Mesenchymal stem cell (in vitro differentiated cells and primary cell): Measurements from ENCODE around the gene TUSC1.
A peak's percentile ranks its signal among the peaks of the same experiment; 100 is the strongest.

Experiments
- DNase-seq: peaks from one replicate; pipeline ENCODE4 v3.0.0-alpha.2; 2013
- H2AFZ ChIP-seq: one replicate; pipeline ENCODE4 v1.6.1; 2013; ENCODE audit warnings: low read depth, mild to moderate bottlenecking, control low read depth, inconsistent platforms, low read length, moderate library complexity
- H2AK5ac ChIP-seq: 2 replicates; pipeline ENCODE4 v1.6.1; 2013; ENCODE audit warnings: low read length, moderate library complexity, mild to moderate bottlenecking, inconsistent platforms; ENCODE audit not compliant: severe bottlenecking
- H2BK120ac ChIP-seq: one replicate; pipeline ENCODE4 v1.6.1; 2013; ENCODE audit warnings: low read depth, mild to moderate bottlenecking, inconsistent platforms, low read length, moderate library complexity
- H2BK12ac ChIP-seq, 2 experiments: one replicate each; pipeline ENCODE4 v1.6.1; 2013; ENCODE audit warnings: inconsistent platforms in 2 of 2, low read length in 2 of 2, mild to moderate bottlenecking in 2 of 2, moderate library complexity in 2 of 2, control low read depth in 1 of 2
- H2BK15ac ChIP-seq: one replicate; pipeline ENCODE4 v1.6.1; 2013; ENCODE audit warnings: mild to moderate bottlenecking, low read depth, inconsistent platforms; ENCODE audit not compliant: poor library complexity, severe bottlenecking
- H2BK5ac ChIP-seq: 2 replicates; pipeline ENCODE4 v1.6.1; 2013; ENCODE audit warnings: low read depth, mild to moderate bottlenecking, low read length, control low read depth, inconsistent platforms; ENCODE audit not compliant: poor library complexity, severe bottlenecking
- H3K14ac ChIP-seq, 2 experiments: one replicate each; pipeline ENCODE4 v1.6.1; 2013; ENCODE audit warnings: inconsistent platforms in 2 of 2, low read length in 2 of 2, control low read depth in 1 of 2, mild to moderate bottlenecking in 1 of 2, moderate library complexity in 1 of 2
- H3K18ac ChIP-seq, 2 experiments: one replicate each; pipeline ENCODE4 v1.6.1; 2013; ENCODE audit warnings: inconsistent platforms in 2 of 2, low read length in 2 of 2, control low read depth in 1 of 2, low read depth in 1 of 2, mild to moderate bottlenecking in 1 of 2
- H3K23ac ChIP-seq, 2 experiments: one replicate each; pipeline ENCODE4 v1.6.1; 2013; ENCODE audit warnings: inconsistent platforms in 2 of 2, low read length in 2 of 2, mild to moderate bottlenecking in 2 of 2, moderate library complexity in 2 of 2, control low read depth in 1 of 2
- H3K27ac ChIP-seq: 2 replicates; pipeline ENCODE4 v1.5.1; 2013; ENCODE audit warnings: mild to moderate bottlenecking, moderate library complexity, low read length, control low read depth, inconsistent platforms; ENCODE audit not compliant: poor library complexity, severe bottlenecking
- H3K27me3 ChIP-seq, 2 experiments: 2 replicates each; pipeline versions ENCODE4 v1.6.1 to v1.7.0; 2013; ENCODE audit warnings: low read length in 2 of 2, mild to moderate bottlenecking in 2 of 2, moderate library complexity in 2 of 2, control low read depth in 1 of 2, inconsistent platforms in 1 of 2; ENCODE audit not compliant: control insufficient read depth in 1 of 2, insufficient read depth in 1 of 2
- H3K36me3 ChIP-seq, 2 experiments: 2 replicates each; pipeline versions ENCODE4 v1.6.1 to v1.7.0; 2013; ENCODE audit warnings: low read length in 2 of 2, control low read depth in 1 of 2, inconsistent platforms in 1 of 2, low read depth in 1 of 2, mild to moderate bottlenecking in 1 of 2; ENCODE audit not compliant: insufficient read depth in 2 of 2, control insufficient read depth in 1 of 2
- H3K4ac ChIP-seq, 2 experiments: one replicate each; pipeline ENCODE4 v1.6.1; 2013; ENCODE audit warnings: inconsistent platforms in 2 of 2, low read length in 2 of 2, mild to moderate bottlenecking in 2 of 2, moderate library complexity in 2 of 2, control low read depth in 1 of 2, low read depth in 1 of 2
- H3K4me1 ChIP-seq: 2 replicates; pipeline ENCODE4 v1.6.1; 2013; ENCODE audit warnings: low read depth, low read length, control low read depth; ENCODE audit not compliant: control insufficient read depth, insufficient read depth
- H3K4me2 ChIP-seq: 2 replicates; pipeline ENCODE4 v1.6.1; 2013; ENCODE audit warnings: low read length, mild to moderate bottlenecking, inconsistent platforms; ENCODE audit not compliant: poor library complexity, severe bottlenecking
- H3K4me3 ChIP-seq, 2 experiments: 2 replicates each; pipeline versions ENCODE4 v1.5.1 to v1.7.0; 2013; ENCODE audit warnings: low read length in 2 of 2, mild to moderate bottlenecking in 2 of 2, control low read depth in 1 of 2, low read depth in 1 of 2; ENCODE audit not compliant: insufficient read depth in 1 of 2
- H3K79me1 ChIP-seq: replicated peaks from 2 replicates; pipeline ENCODE4 v1.6.1; 2013; ENCODE audit warnings: mild to moderate bottlenecking, control low read depth, low read length, inconsistent platforms; ENCODE audit not compliant: poor library complexity, severe bottlenecking
- H3K9ac ChIP-seq: 2 replicates; pipeline ENCODE4 v1.7.0; 2013; ENCODE audit warnings: mild to moderate bottlenecking, low read length, moderate library complexity
- H3K9me3 ChIP-seq: 2 replicates; pipeline ENCODE4 v1.7.0; 2013; ENCODE audit warnings: mild to moderate bottlenecking, low read length; ENCODE audit not compliant: control insufficient read depth
- H4K8ac ChIP-seq: one replicate; pipeline ENCODE4 v1.6.1; 2013; ENCODE audit warnings: inconsistent platforms, mild to moderate bottlenecking, low read length, moderate library complexity
- H4K91ac ChIP-seq: one replicate; pipeline ENCODE4 v1.6.1; 2013; ENCODE audit warnings: mild to moderate bottlenecking, low read length, inconsistent platforms
- WGBS: methylation state at CpG from one replicate; pipeline ENCODE4 v1.1.7; 2013; ENCODE audit warnings: mixed read lengths; 5-methylcytosine and 5-hydroxymethylcytosine counted together

Gene TUSC1

GRCh38 chr9:25658571-25658970, 19.7 kb downstream of the TUSC1 start:
- Histone ChIP-seq H3K18ac (no peak overlapping the region), H2AK5ac (no peak overlapping the region), H2BK120ac (no peak overlapping the region), H3K4ac (no peak overlapping the region), H3K9ac (no peak overlapping the region), H4K91ac (no peak overlapping the region), H3K9me3 (no peaks in the 10 kb centered on the region), H2AFZ (no peak overlapping the region), H3K4me2 (no peak overlapping the region), H2BK12ac (no peak overlapping the region), H3K23ac (no peak overlapping the region), H3K4me1 (no peaks in the 10 kb centered on the region), H2BK5ac (no peak overlapping the region), H3K79me1 (no peaks in the 10 kb centered on the region), H3K27me3 (no peaks in the 10 kb centered on the region), H3K4me3 (no peak overlapping the region), H2BK15ac (no peak overlapping the region), H3K27ac (no peak overlapping the region), H3K14ac (no peak overlapping the region), H4K8ac (no peak overlapping the region), H3K36me3 (no peaks in the 10 kb centered on the region)
- DNase-seq, result no peak
- 100% methylated on average over 1 of the region's 2 CpGs for WGBS

DNA sequence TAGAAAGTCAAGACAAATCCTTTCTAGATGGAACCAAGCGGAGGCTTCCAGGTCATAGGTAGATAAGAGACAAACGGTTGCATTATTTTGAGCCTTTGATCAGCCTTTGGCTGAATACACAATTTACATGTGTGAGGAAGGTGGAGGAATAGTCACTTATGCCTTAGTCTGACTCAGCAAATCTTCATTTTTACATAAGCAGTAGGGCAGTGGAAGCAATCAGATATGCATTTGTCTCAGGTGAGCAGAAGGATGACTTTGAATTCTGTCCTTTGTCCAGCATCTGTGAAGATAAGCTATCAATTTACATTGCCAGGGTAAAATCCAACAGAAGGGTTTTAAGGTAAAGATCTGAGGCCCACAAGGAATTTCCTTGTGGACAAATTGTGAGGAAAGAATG, 23.8 kb downstream of the TUSC1 start:
- no peak overlapping the region for H3K27ac ChIP-seq
- H2BK120ac ChIP-seq, result no peak overlapping the region
- H3K9ac ChIP-seq, result no peak overlapping the region
- no peak overlapping the region for H3K14ac ChIP-seq
- H3K4ac ChIP-seq, result no peak overlapping the region
- H3K79me1 ChIP-seq, result no peaks in the 10 kb centered on the region
- no peak overlapping the region for H4K8ac ChIP-seq
- no peaks in the 10 kb centered on the region for H3K36me3 ChIP-seq
- no peak overlapping the region for H3K23ac ChIP-seq
- no peak overlapping the region for H3K18ac ChIP-seq
- H4K91ac ChIP-seq, result no peak overlapping the region
- no peak overlapping the region for H3K4me3 ChIP-seq
- H3K4me1 ChIP-seq, result no peaks in the 10 kb centered on the region
- H2BK15ac ChIP-seq, result no peak overlapping the region
- H3K9me3 ChIP-seq, result no peaks in the 10 kb centered on the region
- no peak for DNase-seq
- H2BK12ac ChIP-seq, result no peak overlapping the region
- 84% methylated on average over 2 of the region's 2 CpGs for WGBS
- no peak overlapping the region for H2AK5ac ChIP-seq
- no peaks in the 10 kb centered on the region for H3K27me3 ChIP-seq
- H2AFZ ChIP-seq, result no peak overlapping the region
- H3K4me2 ChIP-seq, result no peak overlapping the region
- H2BK5ac ChIP-seq, result no peak overlapping the region

DNA sequence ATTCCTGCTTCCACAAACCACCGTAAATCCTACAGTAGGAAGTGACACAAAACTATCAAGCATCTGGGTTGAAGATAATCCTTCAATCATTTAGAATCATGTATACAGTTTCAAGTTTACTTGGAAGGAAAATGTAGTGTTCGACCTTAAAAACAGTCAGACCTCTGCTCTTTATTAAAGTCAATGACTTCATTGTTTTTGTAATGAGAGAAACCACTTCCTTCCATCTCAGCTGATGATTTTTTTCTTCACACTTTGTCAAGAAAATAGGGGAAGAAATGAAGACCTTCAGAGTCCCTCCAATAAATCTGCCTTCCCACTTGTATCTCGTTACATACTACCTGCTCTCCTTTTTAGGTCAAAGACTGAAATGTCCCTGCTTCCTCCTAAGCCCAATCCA, 30.1 kb downstream of the TUSC1 start:
- Histone ChIP-seq H3K27ac (no peak overlapping the region), H2AFZ (no peak overlapping the region), H2BK12ac (no peak overlapping the region), H3K4me2 (no peak overlapping the region), H4K91ac (no peak overlapping the region), H4K8ac (no peak overlapping the region), H3K18ac (no peak overlapping the region), H3K4ac (no peak overlapping the region), H3K23ac (no peak overlapping the region), H3K36me3 (no peaks in the 10 kb centered on the region), H2BK15ac (no peak overlapping the region), H3K4me1 (no peaks in the 10 kb centered on the region), H3K27me3 (no peaks in the 10 kb centered on the region), H3K9me3 (no peaks in the 10 kb centered on the region), H2AK5ac (no peak overlapping the region), H2BK120ac (no peak overlapping the region), H3K14ac (no peak overlapping the region), H3K4me3 (no peak overlapping the region), H3K79me1 (no peaks in the 10 kb centered on the region), H2BK5ac (no peak overlapping the region), H3K9ac (no peak overlapping the region)
- WGBS, result 69% methylated on average over 1 of the region's 3 CpGs
- DNase-seq, result peak; percentile 1

GRCh38 chr9:25636026-25636425, 42.2 kb downstream of the TUSC1 start:
- H2BK120ac ChIP-seq, result no peak overlapping the region
- no peak overlapping the region for H2AFZ ChIP-seq
- H3K4me1 ChIP-seq, result no peaks in the 10 kb centered on the region
- no peak overlapping the region for H3K27ac ChIP-seq
- H3K79me1 ChIP-seq, result no peaks in the 10 kb centered on the region
- no peak overlapping the region for H4K91ac ChIP-seq
- H3K23ac ChIP-seq, result no peak overlapping the region
- no peak overlapping the region for H3K4me2 ChIP-seq
- no peaks in the 10 kb centered on the region for H3K9me3 ChIP-seq
- no peak overlapping the region for H2AK5ac ChIP-seq
- no peak overlapping the region for H4K8ac ChIP-seq
- no peak overlapping the region for H3K4ac ChIP-seq
- 90% methylated on average over 2 of the region's 2 CpGs for WGBS
- no peaks in the 10 kb centered on the region for H3K27me3 ChIP-seq
- H2BK12ac ChIP-seq, result no peak overlapping the region
- no peak overlapping the region for H2BK15ac ChIP-seq
- no peak overlapping the region for H2BK5ac ChIP-seq
- no peaks in the 10 kb centered on the region for H3K36me3 ChIP-seq
- no peak overlapping the region for H3K14ac ChIP-seq
- no peak overlapping the region for H3K4me3 ChIP-seq
- no peak overlapping the region for H3K9ac ChIP-seq
- H3K18ac ChIP-seq, result no peak overlapping the region
- no peak for DNase-seq
